HepG2 (cell line): Measurements from ENCODE around the gene XIAP. TPM values are rescaled to one million over a fixed set of nuclear protein-coding genes. Genes with fewer than 3 reads are reported as not detected.

Experiments
- ATAC-seq: fragments of 200-7000 bp; cut with Tn5 transposase; 3 replicates; pipeline ENCODE4 v1.9.1; 2020; ENCODE audit warnings: mild to moderate bottlenecking, moderate library complexity
- BruUV-seq: library from RNA; stranded (reverse); fragments of 400-500 nt; replicated peaks from 2 replicates; lab custom pipeline; 2021; lab: Mats Ljungman, UMichigan
- CTCF ChIA-PET: fragments of 300-600 bp; formaldehyde crosslinking; extraction: SDS; loops from one replicate; lab custom pipeline; 2021; ENCODE audit warnings: low total read pairs, inconsistent platforms, low intra/inter-chr PET ratio; lab: Yijun Ruan, JAX
- POLR2A ChIA-PET: fragments of 350-600 bp; sonication (Branson Sonifier 250); formaldehyde crosslinking; loops from one replicate; lab custom pipeline; 2020; ENCODE audit warnings: antibody characterized with exemption, inconsistent platforms; lab: Yijun Ruan, JAX
- DNase-seq: peaks from one replicate; pipeline ENCODE4 v3.0.0-alpha.2; 2015; ENCODE audit warnings: low spot score
- FAIRE-seq: peaks from 3 replicates; lab custom pipeline; 2011; peaks lifted over from hg19 to GRCh38; lab: Jason Lieb, UNC
- H2AFZ ChIP-seq: one replicate; pipeline ENCODE4 v1.6.1; 2011; ENCODE audit warnings: low read length, inconsistent platforms
- H3K27ac ChIP-seq: fragments of 300-600 bp; 3 replicates; pipeline ENCODE4 v1.8.0; 2011; ENCODE audit warnings: mixed run types, mild to moderate bottlenecking, mixed read lengths, low read length, inconsistent platforms; ENCODE audit not compliant: insufficient read depth; ENCODE audit errors: extremely low read length
- H3K27me3 ChIP-seq, 2 experiments: fragments of 200-600 bp in 1 of 2; 2 replicates in 1 of 2; 3 replicates in 1 of 2; pipeline versions ENCODE4 v1.6.0 to v1.8.0; 2011; ENCODE audit warnings: low read length in 2 of 2, mild to moderate bottlenecking in 2 of 2, moderate library complexity in 2 of 2, inconsistent platforms in 1 of 2; ENCODE audit not compliant: insufficient read depth in 2 of 2, control insufficient read depth in 1 of 2
- H3K36me3 ChIP-seq, 2 experiments: fragments of 200-600 bp in 1 of 2; replicated peaks in 1 of 2; 2 replicates in 1 of 2; 3 replicates in 1 of 2; pipeline versions ENCODE4 v1.5.1 to v1.8.0; 2011; ENCODE audit warnings: low read length in 2 of 2, inconsistent platforms in 1 of 2; ENCODE audit not compliant: insufficient read depth in 2 of 2, control insufficient read depth in 1 of 2
- H3K4me1 ChIP-seq: 2 replicates; pipeline ENCODE4 v1.5.1; 2012; ENCODE audit warnings: low read length, inconsistent platforms; ENCODE audit not compliant: insufficient read depth
- H3K4me2 ChIP-seq: 2 replicates; pipeline ENCODE4 v1.6.0; 2011; ENCODE audit warnings: low read depth, low read length, inconsistent platforms
- H3K4me3 ChIP-seq, 3 experiments: fragments of 200-600 bp in 1 of 3; sonication (generic), shearing (Covaris generic) in 1 of 3; replicated peaks in 1 of 3; 2 replicates each; pipeline ENCODE4 v1.5.1; 2011 to 2016; ENCODE audit warnings: low read length in 3 of 3, inconsistent platforms in 2 of 3, low read depth in 2 of 3, mild to moderate bottlenecking in 2 of 3, control low read depth in 1 of 3, mixed read lengths in 1 of 3; ENCODE audit not compliant: insufficient read depth in 1 of 3
- H3K79me2 ChIP-seq: one replicate; pipeline ENCODE4 v1.6.1; 2011; ENCODE audit warnings: low read length, inconsistent platforms; ENCODE audit not compliant: insufficient read depth
- H3K9ac ChIP-seq: 2 replicates; pipeline ENCODE4 v1.6.0; 2011; ENCODE audit warnings: mild to moderate bottlenecking, low read depth, low read length, inconsistent platforms; ENCODE audit not compliant: insufficient read depth
- H3K9me3 ChIP-seq: 2 replicates; pipeline ENCODE4 v1.5.1; 2012; ENCODE audit warnings: mild to moderate bottlenecking, low read length
- H4K20me1 ChIP-seq: 2 replicates; pipeline ENCODE4 v1.6.0; 2011; ENCODE audit warnings: inconsistent platforms, mild to moderate bottlenecking, low read length, moderate library complexity; ENCODE audit not compliant: insufficient read depth
- ASH2L ChIP-seq: fragments of 300-600, 200-600 bp; sonication (generic); IDR thresholded peaks from 2 replicates; pipeline ENCODE4 v1.7.0; 2017; ENCODE audit warnings: low read depth, mild to moderate bottlenecking, moderate library complexity, mixed read lengths, low read length; ENCODE audit not compliant: insufficient read length
- ISX ChIP-seq: sonication (generic); formaldehyde crosslinking; conservative IDR thresholded peaks from 2 replicates; pipeline ENCODE4 v1.5.0; 2020; ENCODE audit warnings: missing genetic modification reagents
- MYPOP ChIP-seq: sonication (generic); formaldehyde crosslinking; IDR thresholded peaks from 2 replicates; pipeline ENCODE4 v1.8.1; 2023; ENCODE audit warnings: mild to moderate bottlenecking, moderate library complexity, missing genetic modification reagents
- ZFX ChIP-seq: sonication (generic); formaldehyde crosslinking; IDR thresholded peaks from 2 replicates; pipeline ENCODE4 v1.4.0; 2020; ENCODE audit warnings: mild to moderate bottlenecking, low read depth, missing genetic modification reagents, moderate library complexity
- ZNF646 ChIP-seq: sonication (generic); formaldehyde crosslinking; IDR thresholded peaks from 2 replicates; pipeline ENCODE4 v1.9.0; 2021; ENCODE audit warnings: mild to moderate bottlenecking, missing genetic modification reagents
- WGBS: methylation state at CpG from one replicate; pipeline ENCODE4 v1.1.6; 2017; ENCODE audit warnings: low lambda C conversion rate; 5-methylcytosine and 5-hydroxymethylcytosine counted together
- in situ Hi-C: cut with HindIII; loops from 2 replicates; pipeline ENCODE4 v1.10.0; 2017; ENCODE audit warnings: low pct_unique_long_range_greater_than_20kb; ENCODE audit not compliant: extremely low pct_ligation_motif_present
- intact Hi-C: fragments of 100-400 bp; cut with micrococcal nuclease; formaldehyde crosslinking; loops from one replicate; pipeline ENCODE4 v1.10.0; 2022; ENCODE audit not compliant: unreplicated experiment
- polyA plus RNA-seq, 8 experiments: library from polyadenylated mRNA; depleted of rRNA in 3 of 8; stranded (reverse) in 7 of 8; unstranded in 1 of 8; fragments of >200 nt; fragmentation: Illumina TruSeq in 4 of 8; extraction: Trizol in 4 of 8; gene quantifications; 2 replicates each; pipeline versions ENCODE4 v1.2.1 to v1.2.3, GENCODE V29; 2011 to 2016; ENCODE audit warnings: low read depth in 4 of 8, missing spikeins in 1 of 8, mixed read lengths in 1 of 8; ENCODE audit not compliant: insufficient read depth in 1 of 8
- total RNA-seq, 5 experiments: library from RNA; depleted of rRNA; stranded (reverse); fragments of >200 nt; fragmentation: Illumina TruSeq; extraction: Trizol; gene quantifications; 2 replicates each; pipeline ENCODE4 v1.2.3, GENCODE V29; 2016; ENCODE audit warnings: low read depth in 1 of 5

Gene XIAP
- total and polyA plus RNA-seq, 2 of the 13 experiments (the other 11 are each of a cell fraction or from before 2014, with no cell fraction given), result 12.9 to 29.5 TPM

GRCh38 chrX:123961268-123962005, 101.6 kb downstream of the XIAP start, which contains the start of gene STAG2 (continued):
- TF ChIP-seq ZNF646 (CRISPR knock-in tag) (no peak), ASH2L (no peak)

DNA sequence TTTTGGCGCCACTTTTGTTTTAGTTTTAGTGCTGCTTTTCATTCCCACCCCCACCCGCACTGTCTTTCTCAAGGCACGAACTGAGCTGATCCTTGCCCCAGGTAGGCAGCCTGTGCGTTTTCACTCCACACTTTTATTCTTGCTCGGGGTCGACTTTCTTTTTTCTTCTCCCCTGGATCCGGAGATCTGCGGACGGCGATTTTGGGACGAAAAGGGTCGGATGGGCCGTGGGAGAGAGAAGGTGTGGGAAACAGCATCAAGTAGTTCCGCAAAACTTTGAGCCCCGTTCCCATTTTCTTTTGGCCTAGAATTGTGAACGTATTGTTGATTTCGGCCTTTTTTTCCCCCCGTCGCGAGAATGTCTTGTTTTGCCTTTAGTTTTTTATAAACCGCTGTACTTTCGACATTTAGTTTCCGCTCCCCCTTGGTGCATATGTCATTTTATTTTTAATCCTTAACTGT, 102.2 kb downstream of the XIAP start:
- H3K27me3 ChIP-seq, result no peaks in the 10 kb centered on the region; a peak in 1 of 5 replicates
- H3K79me2 ChIP-seq, result peaks cover 52% of the 10 kb centered on the region
- no TSS peak for BruUV-seq
- ATAC-seq, result no peak
- peaks cover 15% of the 10 kb centered on the region for H3K4me1 ChIP-seq
- ChIA-PET CTCF (no interaction called here), POLR2A (no interaction called here)
- no peak for DNase-seq
- peak overlapping the region; percentile 84 for H3K9ac ChIP-seq
- H3K36me3 ChIP-seq, result no peaks in the 10 kb centered on the region
- in situ Hi-C loops (no loop called here), intact Hi-C loops (no loop called here)
- H3K4me2 ChIP-seq, result peak overlapping the region; percentile 68
- under 1% methylated on average over 23 of the region's 23 CpGs for WGBS
- H3K9me3 ChIP-seq, result no peaks in the 10 kb centered on the region
- no peak overlapping the region for H2AFZ ChIP-seq
- H3K4me3 ChIP-seq, result peak overlapping the region; percentile 72 to 77 (median 76)
- peaks cover 12% of the 10 kb centered on the region for H4K20me1 ChIP-seq
- peak overlapping the region; percentile 99 for H3K27ac ChIP-seq
- no peak for FAIRE-seq
- TF ChIP-seq MYPOP (no peak), ZFX (CRISPR knock-in tag) (no peak), ISX (no peak)
